Cerebellar cortex (tissue), 1 donor: ENCODE measurements around the gene ADAMTS13.
"Not testable (repeated sequence)": the region's sequence is repeated elsewhere in the genome, so short reads cannot be mapped to it uniquely, and the experiment has no call there.

Experiments
- DNase-seq: peaks from one replicate; pipeline ENCODE4 v3.0.0-alpha.2; 2015; ENCODE audit warnings: low spot score

The ADAMTS13 gene

DNA sequence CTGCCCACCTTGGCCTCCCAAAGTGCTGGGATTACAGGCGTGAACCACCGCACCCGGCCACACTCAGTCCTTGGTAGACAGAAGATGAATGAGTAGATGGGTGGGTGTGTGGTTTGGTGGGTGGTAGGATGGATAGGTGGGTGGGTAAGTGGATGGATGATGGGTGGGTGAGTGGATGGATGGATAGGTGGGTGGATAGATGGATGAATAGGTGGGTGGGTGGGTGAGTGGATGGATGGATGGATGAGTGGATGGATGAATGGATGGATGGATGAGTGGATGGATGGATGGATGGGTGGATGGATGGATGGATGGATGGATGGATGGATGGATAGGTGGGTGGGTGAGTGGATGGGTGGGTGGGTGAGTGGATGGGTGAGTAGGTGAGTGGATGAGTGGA is 29.9 kb upstream of the ADAMTS13 start:
- DNase-seq = not testable (repeated sequence)

DNA sequence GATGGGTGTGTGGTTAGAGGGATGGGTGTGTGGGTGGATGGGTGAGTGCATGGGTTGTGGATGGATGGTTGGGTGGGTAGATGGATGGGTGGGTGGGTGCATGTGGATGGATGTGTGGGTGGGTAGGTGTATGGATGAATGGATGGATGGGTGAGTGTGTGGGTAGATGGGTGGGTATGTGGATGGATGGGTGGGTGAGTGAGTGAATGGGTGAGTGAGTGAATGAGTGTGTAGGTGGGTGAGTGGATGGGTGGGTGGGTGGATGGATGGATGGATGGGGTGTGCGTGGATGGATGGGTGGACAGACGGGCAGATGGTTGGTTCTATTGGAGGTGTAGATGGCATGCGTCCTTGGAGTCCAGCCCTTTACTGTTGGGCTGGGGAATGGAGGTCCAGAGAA is 28.8 kb upstream of the ADAMTS13 start:
- no peak for DNase-seq

- no peak for DNase-seq
Observed at GRCh38 chr9:133394687-133395271, 27.4 kb upstream of the ADAMTS13 start.

- DNase-seq = peak; percentile 42
Observed at GRCh38 chr9:133396952-133397351, 25.2 kb upstream of the ADAMTS13 start.

GRCh38 chr9:133397370-133397769 is 24.8 kb upstream of the ADAMTS13 start:
- no peak for DNase-seq

DNA sequence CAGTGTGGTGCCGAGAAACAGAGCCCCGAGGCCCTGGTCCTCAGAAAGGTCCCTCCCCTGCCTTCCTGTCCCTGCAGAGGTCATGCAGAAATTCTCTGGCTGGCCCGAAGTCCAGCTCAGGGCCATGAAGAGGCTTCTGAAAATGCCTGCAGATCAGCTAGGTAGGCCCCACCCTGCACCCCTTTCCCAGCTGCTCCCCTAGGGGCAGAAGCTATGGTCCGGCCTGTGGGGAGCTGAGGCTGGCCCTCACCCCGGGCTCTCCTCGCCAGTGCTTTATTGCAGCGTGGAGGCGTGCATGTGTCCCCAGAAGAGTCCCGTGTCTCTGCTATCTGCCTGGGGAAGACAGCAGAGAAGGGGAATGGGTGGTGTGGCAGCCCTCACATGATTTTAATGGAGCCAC is 24.3 kb upstream of the ADAMTS13 start:
- DNase-seq = no peak

- DNase-seq = no peak
Observed at GRCh38 chr9:133400292-133400691, 21.9 kb upstream of the ADAMTS13 start.

DNA sequence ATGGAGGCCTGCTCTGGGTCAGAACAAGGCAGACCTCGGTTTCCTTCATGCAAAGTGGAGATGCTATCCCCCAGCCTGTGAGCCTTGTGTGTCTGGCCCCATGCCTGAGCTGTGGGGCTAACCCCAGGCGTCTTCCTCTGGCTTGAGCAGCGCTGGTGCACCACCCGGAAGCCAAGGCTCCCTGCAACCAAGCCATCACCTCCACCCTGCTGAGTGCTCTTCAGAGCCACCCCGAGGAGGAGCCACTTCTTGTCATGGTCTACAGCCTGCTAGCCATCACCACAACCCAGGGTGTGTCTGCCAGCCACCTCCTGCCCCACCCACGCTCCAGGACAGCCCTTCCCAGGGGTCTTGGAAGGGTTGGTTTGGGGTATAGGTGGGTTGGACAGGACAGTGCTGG is 20.6 kb upstream of the ADAMTS13 start:
- DNase-seq = no peak

DNA sequence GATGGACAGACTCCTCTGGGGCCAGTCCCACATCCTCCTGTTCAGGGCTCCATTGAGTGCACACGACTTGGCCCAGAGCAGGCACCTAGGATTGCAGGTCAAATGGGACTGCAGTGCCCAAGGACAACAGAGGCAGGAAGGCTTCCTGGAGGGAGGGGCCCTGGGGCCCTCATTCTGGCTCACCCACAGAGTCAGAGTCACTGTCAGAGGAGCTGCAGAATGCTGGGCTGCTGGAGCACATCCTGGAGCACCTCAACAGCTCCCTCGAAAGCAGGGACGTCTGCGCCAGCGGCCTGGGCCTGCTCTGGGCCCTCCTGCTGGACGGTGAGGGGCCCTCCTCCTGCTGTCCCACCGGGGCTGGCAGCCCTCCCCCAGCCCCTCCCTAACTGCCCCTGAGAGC is 19.5 kb upstream of the ADAMTS13 start:
- DNase-seq = no peak

DNA sequence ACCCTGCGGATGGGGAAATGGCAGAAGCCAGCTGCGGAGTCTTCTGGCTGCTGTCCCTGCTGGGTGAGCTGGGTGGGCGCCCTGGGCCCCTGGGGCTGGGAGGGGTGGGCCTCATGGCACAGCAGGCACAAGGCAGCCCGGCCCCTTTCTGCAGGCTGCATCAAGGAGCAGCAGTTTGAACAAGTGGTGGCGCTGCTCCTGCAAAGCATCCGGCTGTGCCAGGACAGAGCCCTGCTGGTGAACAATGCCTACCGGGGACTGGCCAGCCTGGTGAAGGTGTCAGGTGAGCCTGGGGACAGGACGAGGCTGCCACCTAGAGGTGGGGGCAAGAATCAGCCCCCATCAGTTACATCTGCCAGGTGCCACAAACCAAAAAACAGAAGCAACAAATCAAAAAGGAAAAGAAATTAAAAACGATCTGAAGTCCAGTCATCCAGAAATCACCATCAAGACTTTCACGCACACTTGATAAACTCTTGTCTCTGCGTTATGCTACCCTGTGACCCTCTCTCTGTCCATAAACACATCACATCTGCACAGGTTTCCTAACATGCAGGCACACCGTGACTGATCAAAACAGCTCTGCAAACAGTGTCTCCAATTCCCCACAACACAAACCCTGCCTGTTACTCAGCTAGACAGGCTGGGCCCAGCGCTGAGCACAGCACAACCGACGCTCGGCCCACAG is 18.3 kb upstream of the ADAMTS13 start:
- DNase-seq = peak; percentile 24

DNA sequence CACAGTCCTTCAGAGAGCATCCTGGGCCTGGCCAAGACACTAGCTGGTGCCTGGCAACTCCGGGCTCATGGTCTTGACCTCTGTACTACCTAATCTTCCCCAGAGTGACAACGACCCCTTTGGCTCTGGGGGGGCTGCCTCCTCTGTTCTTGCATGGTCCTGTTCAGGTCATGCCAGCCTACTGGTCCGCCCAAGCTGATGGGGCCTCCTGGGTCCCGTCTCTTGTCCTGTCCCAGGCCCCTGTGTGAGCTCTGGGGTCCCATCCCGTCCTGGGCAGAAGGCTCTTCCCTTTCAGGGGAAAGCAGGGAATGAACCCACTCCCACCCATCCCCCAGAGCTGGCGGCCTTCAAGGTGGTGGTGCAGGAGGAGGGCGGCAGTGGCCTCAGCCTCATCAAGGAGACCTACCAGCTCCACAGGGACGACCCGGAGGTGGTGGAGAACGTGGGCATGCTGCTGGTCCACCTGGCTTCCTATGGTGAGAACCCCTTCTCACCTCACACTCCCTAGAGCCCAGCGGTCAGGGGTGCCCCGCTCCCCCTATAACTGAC is 17.6 kb upstream of the ADAMTS13 start:
- no peak for DNase-seq

GRCh38 chr9:133405508-133406438 is 16.4 kb upstream of the ADAMTS13 start:
- no peak for DNase-seq

DNA sequence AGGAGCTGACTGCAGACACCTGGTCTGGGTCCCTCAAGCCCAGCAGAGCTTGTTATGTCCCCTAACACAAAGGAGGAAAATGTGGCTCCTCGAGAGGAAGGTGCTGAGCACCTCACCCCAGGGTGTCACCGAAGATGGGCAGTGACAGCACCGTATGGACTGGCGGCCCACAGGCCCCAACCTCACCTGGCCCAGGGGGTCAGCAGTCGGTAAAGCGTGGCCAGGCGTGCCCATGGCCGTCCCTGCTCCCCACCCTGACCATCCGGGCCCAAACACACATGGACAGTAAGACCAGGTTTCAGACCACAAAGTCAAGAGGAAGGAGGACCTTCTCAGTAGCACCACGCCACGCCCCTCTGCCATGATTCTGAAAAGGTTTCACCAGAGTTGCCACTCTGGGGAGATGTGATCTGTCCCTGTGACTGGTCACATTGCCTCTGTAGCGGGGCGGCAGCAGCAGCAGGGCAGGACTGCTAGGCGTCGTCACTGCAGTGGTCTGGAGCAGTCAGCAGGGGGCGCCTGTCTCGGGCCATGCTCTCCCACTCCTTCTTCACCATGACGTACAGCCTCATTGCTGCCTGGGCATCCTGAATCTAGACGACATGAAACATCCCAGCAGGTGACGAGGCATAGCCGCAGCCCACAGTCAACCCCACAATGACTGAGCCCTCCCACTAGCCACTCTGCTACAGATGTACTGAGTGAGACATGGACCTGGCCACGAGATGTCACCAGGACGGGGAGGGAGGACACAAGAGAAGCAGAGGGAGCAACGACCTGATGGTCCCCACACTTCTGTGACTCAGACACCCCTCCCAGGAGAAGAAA is 15.5 kb upstream of the ADAMTS13 start:
- peak; percentile 72 for DNase-seq

- DNase-seq = no peak
Observed at GRCh38 chr9:133408042-133408441, 14.1 kb upstream of the ADAMTS13 start.

DNA sequence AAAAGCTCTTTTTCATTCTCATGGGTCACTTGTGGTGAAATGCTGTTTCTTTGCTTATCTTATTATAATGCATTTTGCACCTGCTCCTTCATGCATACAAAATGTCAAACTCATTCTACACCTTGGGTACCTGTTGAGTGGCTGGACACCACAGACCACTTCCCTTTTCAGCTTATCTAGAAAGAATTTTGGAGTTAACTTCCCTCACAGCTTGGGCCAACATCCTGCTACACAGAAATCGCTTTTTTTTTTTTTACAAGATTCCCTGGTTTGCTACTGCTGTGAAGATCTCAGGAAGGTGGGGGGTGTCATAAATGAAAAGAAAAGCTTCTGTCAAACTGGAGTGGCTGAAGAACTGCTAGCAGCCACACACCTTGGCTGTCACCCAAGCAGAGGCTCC is 7.0 kb upstream of the ADAMTS13 start:
- no peak for DNase-seq

DNA sequence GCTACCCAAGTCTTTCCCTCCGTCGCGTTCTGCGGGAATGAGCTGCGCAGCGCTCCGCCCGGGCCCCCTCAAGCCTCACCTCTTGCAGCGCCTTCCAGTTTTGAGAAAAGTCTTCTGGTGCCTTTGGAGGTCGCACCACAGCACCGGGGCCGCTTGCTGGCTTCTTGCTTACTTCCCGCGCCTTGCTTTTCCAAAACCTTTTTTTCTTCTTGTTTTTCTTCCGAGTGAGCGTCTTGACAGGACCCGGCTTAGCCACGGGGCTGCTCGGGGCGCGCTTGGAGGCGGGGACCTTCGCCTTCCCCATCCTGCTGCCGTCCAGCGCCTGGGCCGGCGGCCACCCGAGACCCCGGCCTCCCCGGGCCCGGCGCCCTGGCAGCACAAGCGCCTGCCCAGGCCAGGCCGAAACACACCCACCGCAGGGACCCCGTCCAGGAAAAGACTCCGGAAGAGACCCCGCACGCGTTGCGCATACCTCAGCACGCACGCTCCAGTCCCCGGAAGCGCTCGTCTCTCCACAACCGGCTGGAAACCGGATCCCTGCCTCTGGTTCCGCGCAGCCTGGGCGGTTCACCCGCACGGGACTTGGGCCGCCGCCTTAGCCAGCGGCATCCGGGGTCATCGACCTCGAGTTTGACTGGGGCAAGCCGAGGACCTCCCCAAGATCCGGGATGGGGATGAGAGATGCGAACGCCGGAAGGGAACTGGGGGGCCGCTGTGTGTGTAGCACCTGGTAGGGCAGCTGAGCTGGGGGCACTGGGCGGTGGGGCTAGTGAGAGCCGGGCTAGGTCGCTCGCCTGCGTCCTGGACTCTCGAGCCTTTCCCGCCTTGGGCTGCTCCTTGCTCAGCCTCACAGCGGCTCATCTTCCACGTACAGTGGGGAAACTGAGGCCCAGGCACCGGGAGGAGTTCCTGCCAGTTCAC is 4.4 kb upstream of the ADAMTS13 start, which contains the start of gene REXO4:
TSS of gene REXO4 (minus strand) at position 470 of the 921 bp plus-strand sequence. CDS start at position 304, 166 bp downstream.
- peak; percentile 89 for DNase-seq

DNA sequence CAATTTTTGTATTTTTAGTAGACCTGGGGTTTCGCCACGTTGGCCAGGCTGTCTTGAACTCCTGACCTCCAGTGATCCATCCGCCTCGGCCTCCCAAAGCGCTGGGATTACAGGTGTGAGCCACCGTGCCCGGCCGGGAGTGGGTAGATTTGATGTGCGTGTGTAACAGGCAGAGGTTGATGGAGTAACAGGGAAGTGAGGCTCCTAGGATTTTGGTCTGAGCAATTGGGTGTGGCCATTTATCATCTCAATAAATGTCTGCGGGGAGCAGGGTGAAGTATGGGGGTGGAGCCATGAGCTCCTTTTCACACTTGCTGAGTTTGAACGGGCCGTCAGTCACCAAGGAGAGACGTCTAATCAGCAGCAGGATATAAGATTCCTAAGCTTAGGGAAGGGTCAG is 3.2 kb upstream of the ADAMTS13 start:
- no peak for DNase-seq

GRCh38 chr9:133420392-133420827 is 1.8 kb upstream of the ADAMTS13 start:
- DNase-seq = no peak

DNA sequence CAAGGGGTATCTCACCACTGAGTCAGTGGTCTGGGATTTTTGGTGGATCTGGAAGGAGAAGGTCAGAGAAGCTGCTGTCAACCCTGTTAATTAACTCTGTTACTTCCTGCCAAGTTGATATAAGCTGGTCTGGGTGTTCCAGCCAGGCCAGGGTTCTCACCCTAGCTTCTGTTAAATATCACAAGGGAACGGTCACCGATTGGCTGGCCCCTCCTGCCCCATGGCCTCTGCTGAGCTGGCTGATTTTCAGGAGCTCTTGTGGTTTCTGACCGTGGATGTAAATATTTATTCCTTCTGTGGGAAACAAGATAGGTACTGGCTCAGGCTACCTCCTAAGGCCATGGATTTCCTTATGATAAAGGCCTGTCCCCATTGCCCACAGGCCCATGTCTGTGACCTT is 1.0 kb downstream of the ADAMTS13 start:
- no peak for DNase-seq

DNA sequence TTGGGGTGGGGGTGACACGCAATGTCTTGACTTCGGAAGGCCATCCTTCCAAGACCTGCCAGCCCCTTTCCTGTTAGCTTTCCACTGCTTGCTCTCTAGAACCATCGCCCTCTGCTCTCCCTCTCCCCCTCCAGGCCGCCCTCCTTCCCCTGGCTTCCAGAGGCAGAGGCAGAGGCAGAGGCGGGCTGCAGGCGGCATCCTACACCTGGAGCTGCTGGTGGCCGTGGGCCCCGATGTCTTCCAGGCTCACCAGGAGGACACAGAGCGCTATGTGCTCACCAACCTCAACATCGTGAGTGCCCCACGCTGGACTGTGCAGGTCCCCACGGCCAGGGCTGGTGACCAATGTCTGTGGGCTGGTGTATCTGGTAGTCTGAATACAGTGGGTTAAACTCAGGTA is 2.0 kb downstream of the ADAMTS13 start:
- DNase-seq = no peak
